Stimulated activated CD4-positive, alpha-beta T cell treated with anti-CD3 and anti-CD28 coated beads, TNF-alpha, amount 100 ng/mL, for 1 hour (primary cell): ENCODE measurements around the gene LGALS7.

Source experiments
- DNase-seq, 3 donors: peaks; one replicate each; pipeline ENCODE4 v3.0.0-alpha.2; 2020; ENCODE audit warnings: low read depth in 3 of 3, low spot score in 1 of 3

LGALS7 gene

GRCh38 chr19:38727868-38728660 is 45.3 kb downstream of the LGALS7 start:
- DNase-seq, result no peak

GRCh38 chr19:38727306-38727867 is 45.9 kb downstream of the LGALS7 start:
- DNase-seq, result no peak

- DNase-seq, result no peak
These were observed 46.5 kb downstream of the LGALS7 start for GRCh38 chr19:38726761-38727301.

DNA sequence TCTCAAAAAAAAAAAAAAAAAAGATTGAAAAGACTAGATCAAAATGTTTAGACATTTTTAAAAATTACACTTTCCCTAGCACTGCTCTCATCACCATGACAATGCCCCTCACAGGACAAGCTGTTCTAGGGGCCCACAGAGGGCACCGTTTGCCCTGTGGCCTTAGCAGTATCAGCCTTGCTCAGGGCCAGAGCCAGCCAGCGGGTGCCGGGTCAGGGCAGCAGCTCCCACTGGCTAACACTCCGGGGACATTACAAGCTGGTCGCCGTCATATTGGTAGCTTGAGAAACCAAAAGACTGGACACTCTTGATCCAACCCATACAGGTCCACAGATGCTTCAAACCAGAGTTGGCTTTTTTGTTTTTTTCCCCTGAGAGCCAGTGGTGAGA is 47.0 kb downstream of the LGALS7 start:
- no peak for DNase-seq

DNA sequence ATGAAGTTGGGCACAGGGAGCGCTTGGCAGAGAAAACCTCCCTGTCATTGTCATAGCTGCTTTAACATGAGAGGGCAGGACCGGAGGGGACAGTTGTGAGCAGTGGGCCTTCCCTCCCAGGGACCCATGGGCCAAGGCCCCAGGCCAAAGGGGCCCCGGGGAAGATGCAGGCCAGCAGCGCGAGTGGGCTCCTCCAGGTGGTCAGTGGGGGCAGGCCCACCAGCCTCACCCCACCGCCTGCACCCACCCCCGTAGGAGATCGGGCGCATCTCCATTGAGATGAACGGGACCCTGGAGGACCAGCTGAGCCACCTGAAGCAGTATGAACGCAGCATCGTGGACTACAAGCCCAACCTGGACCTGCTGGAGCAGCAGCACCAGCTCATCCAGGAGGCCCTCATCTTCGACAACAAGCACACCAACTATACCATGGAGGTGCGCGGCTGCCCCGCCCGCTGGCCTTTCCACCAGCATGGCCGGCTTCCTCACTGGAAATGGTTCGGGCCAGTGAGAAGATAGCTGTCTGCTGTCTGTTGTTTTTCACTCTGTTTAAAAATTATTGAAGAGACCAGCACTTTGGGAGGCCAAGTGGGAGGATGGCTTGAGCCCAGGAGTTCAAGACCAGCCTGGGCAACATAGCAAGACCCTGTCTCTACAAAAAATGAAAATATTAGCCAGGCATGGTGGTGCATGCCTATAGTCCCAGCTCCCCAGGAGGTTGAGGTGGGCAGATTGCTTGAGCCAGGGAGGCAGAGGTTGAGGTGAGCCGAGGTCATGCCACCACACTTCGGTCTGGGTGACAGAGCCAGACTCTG is 47.6 kb downstream of the LGALS7 start:
- no peak for DNase-seq

DNA sequence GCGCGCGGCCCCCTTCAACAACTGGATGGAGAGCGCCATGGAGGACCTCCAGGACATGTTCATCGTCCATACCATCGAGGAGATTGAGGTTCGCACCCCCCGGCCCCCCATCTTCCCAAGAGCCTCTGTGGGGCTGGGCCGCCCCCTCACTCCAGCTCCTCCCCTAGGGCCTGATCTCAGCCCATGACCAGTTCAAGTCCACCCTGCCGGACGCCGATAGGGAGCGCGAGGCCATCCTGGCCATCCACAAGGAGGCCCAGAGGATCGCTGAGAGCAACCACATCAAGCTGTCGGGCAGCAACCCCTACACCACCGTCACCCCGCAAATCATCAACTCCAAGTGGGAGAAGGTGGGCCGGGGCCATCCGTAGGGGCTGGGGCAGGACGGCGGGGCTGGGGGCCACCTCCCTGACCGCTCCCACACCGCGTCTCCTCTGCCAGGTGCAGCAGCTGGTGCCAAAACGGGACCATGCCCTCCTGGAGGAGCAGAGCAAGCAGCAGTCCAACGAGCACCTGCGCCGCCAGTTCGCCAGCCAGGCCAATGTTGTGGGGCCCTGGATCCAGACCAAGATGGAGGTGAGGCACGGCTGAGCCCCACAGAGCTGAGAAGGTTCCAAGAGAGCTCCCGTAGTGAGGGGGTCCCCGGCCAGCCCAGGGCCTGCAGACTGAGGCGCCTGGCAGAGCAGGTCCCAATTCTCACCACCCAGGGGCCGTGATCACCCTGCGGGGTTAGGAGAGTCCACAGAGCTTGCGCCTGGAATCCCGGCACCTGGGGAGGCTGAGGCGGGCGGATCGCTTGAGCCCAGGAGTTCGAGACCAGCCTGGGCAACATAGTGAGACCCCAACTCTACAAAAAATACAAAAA is 49.1 kb downstream of the LGALS7 start:
- DNase-seq, result no peak

- DNase-seq, result no peak
These were observed 49.7 kb downstream of the LGALS7 start for GRCh38 chr19:38723606-38723965.

DNA sequence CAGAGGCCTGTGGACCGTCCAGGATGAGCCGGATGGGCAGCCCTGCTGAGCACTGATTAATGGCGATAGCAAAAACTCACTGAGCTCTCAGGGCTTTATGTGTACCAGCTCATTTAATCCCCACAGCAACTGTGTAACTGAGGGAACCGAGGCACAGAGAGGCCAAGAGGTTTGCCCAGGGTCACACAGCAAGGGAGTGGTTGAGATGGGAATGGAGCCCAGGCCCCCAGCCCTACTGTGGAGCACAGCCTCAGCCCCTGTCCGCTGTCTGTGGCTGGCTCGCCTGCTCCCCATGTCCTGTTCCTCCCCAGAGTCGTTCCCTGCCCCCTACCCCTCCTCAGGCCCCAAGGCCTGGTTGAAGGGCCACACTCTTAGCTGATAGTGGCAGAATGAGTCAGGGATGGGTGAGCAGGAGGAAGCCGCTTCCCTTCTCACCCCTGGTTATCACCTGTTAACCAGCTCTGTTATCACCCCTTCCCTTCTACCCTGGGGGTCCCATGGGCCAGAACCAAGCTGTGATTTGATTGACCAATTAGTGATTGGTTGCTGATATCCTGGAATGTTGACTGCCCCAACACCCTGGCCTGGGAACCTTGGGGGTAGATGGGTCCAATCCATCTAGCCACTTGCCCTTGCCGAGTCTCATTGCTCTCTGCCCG is 50.2 kb downstream of the LGALS7 start:
- DNase-seq, result no peak

DNA sequence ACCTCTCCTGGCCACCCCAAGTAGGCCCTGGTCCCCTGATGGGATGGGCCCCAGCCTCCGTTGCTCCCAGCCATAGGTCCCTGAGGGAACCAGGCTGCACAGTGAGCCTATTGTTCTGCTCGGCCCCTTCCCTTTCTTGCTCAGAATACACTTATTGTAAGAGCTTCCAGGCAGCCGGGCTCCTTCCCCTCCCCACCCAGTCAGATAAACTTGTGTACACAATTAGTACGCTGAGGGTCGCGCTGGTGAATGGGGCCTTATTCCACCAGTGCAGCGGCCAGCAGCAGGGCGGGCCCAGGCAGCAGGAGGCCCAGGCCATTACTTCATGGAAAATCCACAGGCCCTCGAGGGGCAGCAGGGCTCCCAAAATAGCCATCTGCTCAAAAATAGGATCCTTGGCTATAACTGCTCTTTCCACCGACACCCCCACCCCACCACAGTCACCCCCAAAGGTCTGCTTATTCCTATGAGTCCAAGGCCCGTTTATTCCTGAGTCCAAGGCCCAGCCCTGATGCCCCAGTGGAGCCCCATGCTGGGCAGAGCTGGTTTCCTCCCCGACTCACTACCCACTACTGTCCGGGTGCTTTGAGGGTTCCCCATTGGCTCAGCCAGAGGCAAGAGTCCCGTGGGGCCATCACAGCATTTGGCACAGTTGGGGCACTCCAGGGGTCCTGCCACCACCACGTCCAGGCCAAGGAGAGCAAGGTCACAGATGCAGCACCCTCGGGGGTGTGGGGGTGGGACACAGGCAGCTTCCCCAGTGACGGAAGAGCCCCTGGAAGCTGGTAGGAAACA is 51.1 kb downstream of the LGALS7 start:
- DNase-seq, result no peak

DNA sequence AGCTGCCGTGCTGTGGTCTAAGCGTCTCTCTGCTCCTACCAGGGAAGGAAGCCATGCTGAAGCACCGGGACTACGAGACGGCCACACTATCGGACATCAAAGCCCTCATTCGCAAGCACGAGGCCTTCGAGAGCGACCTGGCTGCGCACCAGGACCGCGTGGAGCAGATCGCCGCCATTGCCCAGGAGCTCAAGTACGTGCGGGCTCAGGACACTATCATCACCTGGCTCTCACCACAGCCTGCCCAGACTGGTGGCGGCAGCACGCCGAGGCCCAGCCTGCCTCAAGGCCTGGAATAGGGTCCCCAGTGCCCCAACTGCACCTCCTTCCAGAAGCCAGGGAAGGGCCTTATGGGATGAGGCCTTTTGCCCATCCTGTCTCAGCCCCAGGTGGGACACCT is 51.8 kb downstream of the LGALS7 start:
- no peak for DNase-seq
